HG03097 (cell line): ENCODE data around the gene BFSP2.
"Not testable (repeated sequence)": the region's sequence is repeated elsewhere in the genome, so short reads cannot be mapped to it uniquely, and the experiment has no call there.

Experiments used
- ATAC-seq: cut with Tn5 transposase; IDR thresholded peaks from one replicate; pipeline ENCODE4 v1.9.1; 2021; ENCODE audit not compliant: unreplicated experiment, low FRiP score

Gene BFSP2

DNA sequence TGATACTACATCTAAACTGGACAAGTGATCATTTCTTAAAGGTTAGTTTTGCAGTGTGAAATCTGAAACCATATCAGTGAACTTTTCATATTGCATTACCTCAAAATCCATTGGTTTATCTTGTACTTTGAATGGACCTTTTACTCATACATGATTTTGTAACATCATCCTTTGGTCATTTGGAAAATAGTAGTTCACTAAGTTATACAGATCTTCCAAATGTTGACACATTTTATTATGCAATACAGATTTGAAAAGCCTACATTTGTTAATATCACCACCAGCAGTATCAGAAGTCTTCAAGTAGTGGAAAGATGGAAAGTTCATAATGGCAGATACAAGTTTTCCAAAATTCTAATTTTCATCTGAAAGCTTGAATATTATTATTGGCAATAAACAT, 109.6 kb downstream of the BFSP2 start:
- ATAC-seq: no peak

DNA sequence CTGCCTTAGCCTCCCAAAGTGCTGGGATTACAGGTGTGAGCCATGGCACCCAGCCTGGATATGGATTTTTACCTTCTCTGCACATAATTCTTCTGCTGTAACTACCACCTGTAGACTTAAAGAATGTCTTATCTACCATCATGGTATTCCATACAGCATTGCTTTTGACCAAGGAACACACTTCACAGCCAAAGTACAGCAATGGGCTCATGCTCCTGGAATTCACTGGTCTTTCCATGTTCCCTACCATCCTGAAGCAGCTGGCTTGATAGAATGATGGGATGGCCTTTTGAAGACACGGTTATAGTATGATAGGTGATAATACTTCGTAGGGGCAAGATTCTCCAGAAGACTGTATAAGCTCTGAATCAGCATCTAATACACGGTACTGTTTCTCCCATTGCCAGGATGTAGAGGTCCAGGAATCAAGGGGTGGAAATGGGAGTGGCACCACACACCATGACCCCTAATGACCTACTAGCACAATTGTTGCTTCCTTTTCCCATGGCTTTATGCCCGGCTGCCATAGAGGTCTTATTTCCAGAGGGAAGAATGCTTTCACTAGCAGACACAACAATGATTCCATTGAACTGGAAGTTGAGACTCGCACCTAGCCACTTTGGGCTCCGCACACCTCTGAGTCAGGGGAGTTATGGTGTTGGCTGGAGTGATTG, 112.7 kb downstream of the BFSP2 start:
- no peak for ATAC-seq

DNA sequence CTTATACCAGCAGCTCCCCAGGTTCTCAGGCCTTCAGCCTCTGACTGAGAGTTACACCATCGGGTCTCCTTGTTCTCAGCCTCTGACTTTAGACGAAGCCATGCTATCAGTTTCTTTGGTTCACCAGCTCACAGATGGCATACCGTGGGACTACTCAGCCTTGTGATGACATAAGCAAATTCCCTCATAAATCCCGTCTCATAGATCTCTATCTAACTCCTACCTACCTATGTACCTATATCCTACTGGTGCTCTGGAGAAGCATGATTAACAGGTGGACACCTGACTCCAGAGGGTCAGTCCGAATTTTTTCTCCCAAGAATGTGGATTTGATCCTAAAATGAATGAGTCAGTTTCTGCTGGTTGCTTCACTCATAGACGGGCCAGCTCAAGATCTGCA, 114.6 kb downstream of the BFSP2 start:
- ATAC-seq: no peak

DNA sequence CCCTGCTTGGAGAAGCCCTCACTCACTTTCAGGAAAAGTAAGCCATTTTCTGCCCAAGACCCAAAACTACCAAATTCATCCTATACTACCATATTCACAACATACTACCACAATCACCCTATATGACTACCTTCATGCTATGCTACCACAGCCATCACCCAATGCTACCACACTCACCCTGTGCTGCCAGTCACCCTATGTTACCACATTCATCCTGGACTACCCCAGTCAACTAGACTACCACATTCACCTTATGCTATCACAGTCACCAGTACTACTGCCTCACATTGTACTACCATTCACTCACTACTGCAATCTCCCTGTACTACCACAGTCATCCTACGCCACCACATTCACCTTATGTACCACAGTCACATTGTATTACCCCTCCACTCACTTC, 115.3 kb downstream of the BFSP2 start:
- ATAC-seq: no peak

DNA sequence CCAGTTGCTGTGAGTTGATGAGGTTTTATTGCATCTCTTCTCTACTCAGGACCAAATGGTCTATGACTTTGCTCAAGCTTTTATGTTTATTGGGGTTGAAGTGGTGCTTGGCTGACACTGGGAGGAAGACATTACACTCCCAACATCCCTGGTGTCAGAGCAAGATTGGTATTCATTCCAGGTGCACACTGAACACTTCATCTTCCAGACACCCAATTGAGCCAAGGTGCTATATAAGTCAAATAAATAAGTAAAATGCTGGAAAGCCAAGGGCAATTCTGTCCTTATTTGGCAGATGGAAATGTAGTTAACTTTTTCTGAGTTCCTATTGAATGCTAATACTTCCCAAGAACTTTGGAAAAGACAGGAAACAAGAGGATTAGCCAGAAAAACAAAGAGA, 120.4 kb downstream of the BFSP2 start:
- no peak for ATAC-seq

DNA sequence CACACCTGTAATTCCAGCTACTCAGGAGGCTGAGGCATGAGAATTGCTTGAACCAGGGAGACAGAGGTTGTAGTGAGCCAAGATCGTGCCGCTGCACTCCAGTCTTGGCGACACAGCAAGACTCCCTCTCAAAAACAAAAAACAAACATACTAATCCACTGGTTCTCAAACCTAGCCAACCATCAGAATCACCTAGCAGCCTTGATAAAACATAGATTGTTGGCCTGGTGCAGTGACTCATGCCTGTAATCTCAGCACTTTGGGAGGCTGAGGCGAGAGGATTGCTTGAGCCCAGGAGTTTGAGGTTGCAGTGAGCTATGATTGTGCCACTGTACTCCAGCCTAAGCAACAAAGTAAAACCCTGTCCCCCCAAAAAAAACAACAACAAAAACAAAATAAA, 121.1 kb downstream of the BFSP2 start:
- ATAC-seq: not testable (repeated sequence)

DNA sequence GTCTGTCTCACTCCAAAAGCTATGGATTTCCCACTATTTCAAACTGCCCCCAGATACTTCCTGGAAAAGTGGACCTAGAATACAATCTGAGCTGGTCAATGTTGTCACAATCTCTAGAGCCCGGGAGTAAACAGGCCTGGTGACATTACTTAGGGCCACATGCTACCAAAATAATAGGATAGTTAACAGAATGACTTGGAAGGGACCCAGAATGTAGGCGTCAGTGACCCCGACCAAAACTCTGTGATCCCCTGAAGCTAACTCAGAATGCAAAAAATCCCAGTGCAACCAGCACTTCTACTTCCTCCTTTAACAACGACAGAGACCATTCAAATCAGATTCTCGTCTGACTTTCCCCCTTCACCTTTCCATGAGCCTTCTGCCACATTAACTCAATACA, 122.1 kb downstream of the BFSP2 start:
- no peak for ATAC-seq

DNA sequence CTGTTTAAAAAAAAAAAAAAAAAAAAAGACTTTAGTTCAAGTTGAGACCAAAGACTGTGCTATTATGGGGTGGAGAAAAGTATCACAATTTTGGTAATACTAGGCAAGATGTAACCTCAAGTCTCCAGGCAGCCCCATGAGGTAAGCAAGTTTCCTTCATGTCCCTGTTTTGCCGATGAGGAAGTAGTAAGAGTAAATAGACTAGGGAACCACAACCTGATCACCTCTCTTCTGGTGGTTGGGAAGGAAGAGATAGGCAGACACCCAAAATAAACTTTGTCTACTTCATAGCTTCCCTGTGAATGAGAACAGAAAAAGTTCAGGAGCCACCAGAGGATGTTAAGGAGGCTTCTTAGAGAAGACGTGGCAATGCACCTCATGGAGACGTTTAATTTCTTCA, 123.9 kb downstream of the BFSP2 start:
- not testable (repeated sequence) for ATAC-seq
